B cell (primary cell): Measurements from ENCODE around the gene ARFGAP1.

Experiments used
- EZH2 ChIP-seq: IDR thresholded peaks from 2 replicates; pipeline ENCODE4 v1.6.1; 2012; ENCODE audit warnings: borderline replicate concordance, low read depth, mild to moderate bottlenecking, moderate library complexity, low read length; ENCODE audit not compliant: insufficient read depth, poor library complexity, severe bottlenecking
- TF ChIP-seq, protein P1 (sequence below): fragments of 200-600 bp; IDR thresholded peaks from one replicate; pipeline ENCODE4 v1.8.0; 2022; ENCODE audit warnings: antibody characterized with exemption, mild to moderate bottlenecking

DNA sequence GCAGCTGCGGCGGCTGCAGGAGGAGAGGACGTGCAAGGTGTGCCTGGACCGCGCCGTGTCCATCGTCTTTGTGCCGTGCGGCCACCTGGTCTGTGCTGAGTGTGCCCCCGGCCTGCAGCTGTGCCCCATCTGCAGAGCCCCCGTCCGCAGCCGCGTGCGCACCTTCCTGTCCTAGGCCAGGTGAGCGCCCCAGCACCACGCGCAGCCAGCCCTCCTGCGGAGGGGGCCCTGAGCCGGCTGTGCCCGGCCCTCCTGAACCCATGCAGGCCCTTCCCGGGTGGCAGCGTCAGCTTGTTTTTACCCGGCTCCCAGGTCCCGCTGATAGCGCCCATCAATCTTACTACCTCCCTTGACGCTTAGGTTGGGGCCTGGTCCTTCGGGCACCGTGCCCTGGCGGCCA is 33.2 kb upstream of the ARFGAP1 start:
- TF ChIP-seq, protein P1, sequence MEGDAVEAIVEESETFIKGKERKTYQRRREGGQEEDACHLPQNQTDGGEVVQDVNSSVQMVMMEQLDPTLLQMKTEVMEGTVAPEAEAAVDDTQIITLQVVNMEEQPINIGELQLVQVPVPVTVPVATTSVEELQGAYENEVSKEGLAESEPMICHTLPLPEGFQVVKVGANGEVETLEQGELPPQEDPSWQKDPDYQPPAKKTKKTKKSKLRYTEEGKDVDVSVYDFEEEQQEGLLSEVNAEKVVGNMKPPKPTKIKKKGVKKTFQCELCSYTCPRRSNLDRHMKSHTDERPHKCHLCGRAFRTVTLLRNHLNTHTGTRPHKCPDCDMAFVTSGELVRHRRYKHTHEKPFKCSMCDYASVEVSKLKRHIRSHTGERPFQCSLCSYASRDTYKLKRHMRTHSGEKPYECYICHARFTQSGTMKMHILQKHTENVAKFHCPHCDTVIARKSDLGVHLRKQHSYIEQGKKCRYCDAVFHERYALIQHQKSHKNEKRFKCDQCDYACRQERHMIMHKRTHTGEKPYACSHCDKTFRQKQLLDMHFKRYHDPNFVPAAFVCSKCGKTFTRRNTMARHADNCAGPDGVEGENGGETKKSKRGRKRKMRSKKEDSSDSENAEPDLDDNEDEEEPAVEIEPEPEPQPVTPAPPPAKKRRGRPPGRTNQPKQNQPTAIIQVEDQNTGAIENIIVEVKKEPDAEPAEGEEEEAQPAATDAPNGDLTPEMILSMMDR = no peak
- no peak for TF ChIP-seq EZH2
